Measurements from ENCODE around the gene MUC2. TPM values are rescaled to one million over a fixed set of nuclear protein-coding genes. Genes with fewer than 3 reads are reported as not detected.
A peak's percentile ranks its signal among the peaks of the same experiment; 100 is the strongest.

The MUC2 gene
- not detected for total RNA-seq (ENCODE audit: unreplicated experiment)
- long read RNA-seq: 0 reads

DNA sequence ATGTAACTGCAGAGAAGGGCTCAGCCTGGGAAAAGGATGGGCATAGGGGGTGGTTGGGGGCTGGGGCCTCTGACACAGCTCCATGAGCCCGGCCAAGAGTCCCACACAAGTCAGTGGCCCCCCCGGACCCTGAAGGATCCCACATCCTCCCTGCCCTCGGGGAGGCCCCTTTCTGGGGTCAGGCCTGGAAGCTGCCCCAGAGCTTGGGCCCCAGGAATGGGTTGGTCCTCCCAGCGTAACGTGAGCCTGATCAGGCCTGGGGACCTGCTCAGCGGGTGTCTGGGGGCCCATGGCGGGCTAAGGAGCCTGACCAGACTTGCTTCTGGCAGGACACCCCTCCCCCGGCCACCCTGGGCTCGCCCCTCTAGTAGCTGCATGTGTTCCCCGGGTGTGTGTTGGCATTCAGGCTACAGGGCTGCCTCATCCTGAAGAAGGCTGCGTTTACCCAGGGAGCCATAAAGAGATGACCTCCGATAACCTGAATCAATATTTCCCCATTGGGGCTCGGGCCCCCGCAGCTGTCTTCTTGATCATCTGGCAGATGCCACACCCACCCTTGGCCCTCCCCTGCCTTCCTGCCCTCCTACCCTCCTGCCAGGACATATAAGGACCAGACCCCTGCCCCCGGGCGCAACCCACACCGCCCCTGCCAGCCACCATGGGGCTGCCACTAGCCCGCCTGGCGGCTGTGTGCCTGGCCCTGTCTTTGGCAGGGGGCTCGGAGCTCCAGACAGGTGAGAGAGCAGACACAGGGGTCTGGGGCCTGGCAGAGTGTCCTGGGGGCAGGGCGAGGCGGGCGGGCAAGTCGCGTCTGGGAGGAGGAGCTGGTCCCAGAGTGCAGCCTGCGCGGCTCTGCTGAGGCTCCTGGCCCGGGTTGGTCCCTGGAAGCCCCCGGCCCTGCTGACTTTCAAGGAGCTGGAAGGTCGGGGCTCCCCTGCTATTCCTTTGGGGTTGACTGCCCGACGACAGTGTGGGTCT lies at the start of gene MUC2:
MUC2 (plus strand) TSS at position 631 of the 978 bp plus-strand sequence.
- peaks cover 3% of the 10 kb centered on the region for H3K27me3 Mint-ChIP-seq (ENCODE audit: unreplicated experiment)
- H3K4me1 Mint-ChIP-seq (ENCODE audit: unreplicated experiment): peaks cover 2% of the 10 kb centered on the region
- TF ChIP-seq, protein P1, sequence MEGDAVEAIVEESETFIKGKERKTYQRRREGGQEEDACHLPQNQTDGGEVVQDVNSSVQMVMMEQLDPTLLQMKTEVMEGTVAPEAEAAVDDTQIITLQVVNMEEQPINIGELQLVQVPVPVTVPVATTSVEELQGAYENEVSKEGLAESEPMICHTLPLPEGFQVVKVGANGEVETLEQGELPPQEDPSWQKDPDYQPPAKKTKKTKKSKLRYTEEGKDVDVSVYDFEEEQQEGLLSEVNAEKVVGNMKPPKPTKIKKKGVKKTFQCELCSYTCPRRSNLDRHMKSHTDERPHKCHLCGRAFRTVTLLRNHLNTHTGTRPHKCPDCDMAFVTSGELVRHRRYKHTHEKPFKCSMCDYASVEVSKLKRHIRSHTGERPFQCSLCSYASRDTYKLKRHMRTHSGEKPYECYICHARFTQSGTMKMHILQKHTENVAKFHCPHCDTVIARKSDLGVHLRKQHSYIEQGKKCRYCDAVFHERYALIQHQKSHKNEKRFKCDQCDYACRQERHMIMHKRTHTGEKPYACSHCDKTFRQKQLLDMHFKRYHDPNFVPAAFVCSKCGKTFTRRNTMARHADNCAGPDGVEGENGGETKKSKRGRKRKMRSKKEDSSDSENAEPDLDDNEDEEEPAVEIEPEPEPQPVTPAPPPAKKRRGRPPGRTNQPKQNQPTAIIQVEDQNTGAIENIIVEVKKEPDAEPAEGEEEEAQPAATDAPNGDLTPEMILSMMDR (IDR thresholded peaks at IDR 0.05; ENCODE audit: unreplicated experiment): no peak
- DNase-seq (ENCODE audit: low spot score): peak; percentile 5
- H3K9me3 Mint-ChIP-seq (ENCODE audit: unreplicated experiment): no peaks in the 10 kb centered on the region
- no peak within 1 kb of the TSS for H3K27ac Mint-ChIP-seq (ENCODE audit: unreplicated experiment)
- H3K36me3 Mint-ChIP-seq (ENCODE audit: low read depth, unreplicated experiment): no peaks in the 10 kb centered on the region
- no peak within 1 kb of the TSS for H3K4me3 Mint-ChIP-seq (ENCODE audit: unreplicated experiment)

DNA sequence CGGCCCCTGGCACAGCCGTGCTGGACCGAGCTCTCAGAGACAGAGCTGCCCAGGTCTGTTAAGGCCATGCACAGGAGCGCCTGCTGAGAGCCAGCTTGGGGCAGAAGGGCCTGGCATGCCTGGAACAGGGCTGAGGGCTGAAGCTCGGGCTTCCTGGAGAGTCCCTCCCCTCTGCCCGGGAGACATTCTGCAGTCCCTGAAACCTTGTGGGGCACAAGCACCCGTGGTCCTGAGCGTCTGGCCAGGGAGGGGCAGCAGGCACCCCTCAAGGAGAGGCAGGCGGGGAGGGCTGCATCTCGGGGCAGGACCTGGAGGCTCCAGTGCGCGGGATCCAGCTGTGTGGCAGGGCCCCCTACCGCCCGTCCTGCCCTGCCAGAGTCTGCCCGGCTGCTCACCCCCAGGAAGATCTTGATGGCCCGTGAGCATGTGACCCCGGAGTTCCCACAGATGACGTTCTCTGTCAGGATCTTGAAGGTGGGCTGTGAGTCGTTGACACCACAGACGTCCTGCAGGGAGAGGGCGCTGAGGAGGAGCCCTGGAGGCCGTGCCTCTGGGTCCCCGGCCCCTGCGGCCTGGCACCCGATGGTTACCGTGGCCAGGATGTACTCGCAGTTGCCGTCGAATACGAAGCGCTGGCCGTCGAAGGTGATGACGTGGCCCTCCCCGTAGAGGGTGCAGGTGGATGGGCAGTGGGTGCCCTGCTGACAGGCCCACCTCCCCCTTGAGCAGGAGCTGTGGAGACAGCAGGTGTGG lies 49.1 kb upstream of the MUC2 start:
- H3K36me3 Mint-ChIP-seq (ENCODE audit: low read depth, unreplicated experiment): peaks cover 17% of the 10 kb centered on the region
- DNase-seq (ENCODE audit: low spot score): no peak
- TF ChIP-seq, protein P1 (IDR thresholded peaks at IDR 0.05; ENCODE audit: unreplicated experiment): no peak
- H3K9me3 Mint-ChIP-seq (ENCODE audit: unreplicated experiment): no peaks in the 10 kb centered on the region
- peaks cover 29% of the 10 kb centered on the region for H3K27me3 Mint-ChIP-seq (ENCODE audit: unreplicated experiment)
- H3K27ac Mint-ChIP-seq (ENCODE audit: unreplicated experiment): no peak overlapping the region
- H3K4me1 Mint-ChIP-seq (ENCODE audit: unreplicated experiment): peaks cover 7% of the 10 kb centered on the region
- H3K4me3 Mint-ChIP-seq (ENCODE audit: unreplicated experiment): no peak overlapping the region

DNA sequence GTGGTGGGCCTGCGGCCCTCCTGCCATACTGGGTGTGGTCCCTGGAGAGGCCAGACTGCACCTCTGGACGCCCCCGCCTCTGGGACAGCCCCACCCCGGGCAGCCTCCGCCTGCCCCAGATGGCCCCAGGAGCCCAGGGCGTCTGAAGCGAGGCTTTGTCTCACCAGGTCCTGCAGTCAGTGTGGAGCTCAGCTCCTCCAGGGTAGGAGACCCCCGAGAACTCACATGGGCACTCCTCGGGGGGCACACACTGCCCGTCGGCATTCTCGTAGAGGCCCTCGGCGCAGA lies 48.6 kb upstream of the MUC2 start:
- peaks cover 7% of the 10 kb centered on the region for H3K4me1 Mint-ChIP-seq (ENCODE audit: unreplicated experiment)
- H3K4me3 Mint-ChIP-seq (ENCODE audit: unreplicated experiment): no peak overlapping the region
- H3K36me3 Mint-ChIP-seq (ENCODE audit: low read depth, unreplicated experiment): peaks cover 17% of the 10 kb centered on the region
- TF ChIP-seq, protein P1 (IDR thresholded peaks at IDR 0.05; ENCODE audit: unreplicated experiment): no peak
- peaks cover 29% of the 10 kb centered on the region for H3K27me3 Mint-ChIP-seq (ENCODE audit: unreplicated experiment)
- DNase-seq (ENCODE audit: low spot score): no peak
- no peak overlapping the region for H3K27ac Mint-ChIP-seq (ENCODE audit: unreplicated experiment)
- no peaks in the 10 kb centered on the region for H3K9me3 Mint-ChIP-seq (ENCODE audit: unreplicated experiment)

DNA sequence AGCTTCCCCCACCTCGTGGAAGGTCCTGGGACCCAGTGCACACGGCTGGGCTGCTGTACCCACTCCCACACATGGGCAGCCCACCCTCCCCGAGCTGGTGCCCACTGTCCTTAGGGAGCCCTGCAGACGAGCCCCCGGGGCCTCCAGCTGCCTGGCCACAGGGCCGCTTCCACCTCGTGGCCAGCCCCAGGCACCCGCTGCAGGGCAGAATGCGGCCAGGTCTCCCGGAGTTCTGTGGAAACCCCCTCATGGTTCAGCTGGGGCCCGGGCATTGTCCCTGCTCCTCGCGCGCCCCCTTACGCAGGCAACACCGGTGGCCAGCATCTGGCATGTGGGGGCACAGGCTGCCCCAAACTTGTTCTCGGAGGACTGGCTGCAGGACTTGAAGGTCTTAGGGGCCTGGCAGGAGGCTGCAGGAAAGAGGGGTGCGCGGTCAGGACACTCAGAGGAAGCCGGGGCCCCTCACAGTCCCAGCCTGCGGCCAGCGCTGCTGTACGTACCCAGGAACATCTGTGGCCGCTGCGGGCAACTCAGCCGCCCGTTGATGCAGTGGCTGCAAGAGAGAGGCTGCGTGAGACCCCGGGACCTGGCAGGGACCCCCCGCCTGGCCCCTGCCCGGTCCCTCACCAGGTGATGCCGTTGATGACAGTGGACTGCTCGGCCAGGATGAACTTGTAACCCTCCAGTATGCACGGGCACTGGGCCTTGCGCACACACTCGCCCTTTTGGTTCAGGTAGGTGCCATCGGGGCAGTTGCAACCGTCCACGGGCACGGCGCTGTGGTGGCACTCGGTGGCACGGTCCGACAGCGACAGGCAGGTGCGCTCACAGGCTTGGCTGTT lies 47.8 kb upstream of the MUC2 start:
- TF ChIP-seq, protein P1 (IDR thresholded peaks at IDR 0.05; ENCODE audit: unreplicated experiment): no peak
- DNase-seq (ENCODE audit: low spot score): no peak
- no peak overlapping the region for H3K4me3 Mint-ChIP-seq (ENCODE audit: unreplicated experiment)
- no peaks in the 10 kb centered on the region for H3K9me3 Mint-ChIP-seq (ENCODE audit: unreplicated experiment)
- no peak overlapping the region for H3K27ac Mint-ChIP-seq (ENCODE audit: unreplicated experiment)
- H3K4me1 Mint-ChIP-seq (ENCODE audit: unreplicated experiment): peaks cover 7% of the 10 kb centered on the region
- H3K36me3 Mint-ChIP-seq (ENCODE audit: low read depth, unreplicated experiment): peaks cover 17% of the 10 kb centered on the region
- peaks cover 30% of the 10 kb centered on the region for H3K27me3 Mint-ChIP-seq (ENCODE audit: unreplicated experiment)
